ENCODE measurements around the gene YPEL4.

DNA sequence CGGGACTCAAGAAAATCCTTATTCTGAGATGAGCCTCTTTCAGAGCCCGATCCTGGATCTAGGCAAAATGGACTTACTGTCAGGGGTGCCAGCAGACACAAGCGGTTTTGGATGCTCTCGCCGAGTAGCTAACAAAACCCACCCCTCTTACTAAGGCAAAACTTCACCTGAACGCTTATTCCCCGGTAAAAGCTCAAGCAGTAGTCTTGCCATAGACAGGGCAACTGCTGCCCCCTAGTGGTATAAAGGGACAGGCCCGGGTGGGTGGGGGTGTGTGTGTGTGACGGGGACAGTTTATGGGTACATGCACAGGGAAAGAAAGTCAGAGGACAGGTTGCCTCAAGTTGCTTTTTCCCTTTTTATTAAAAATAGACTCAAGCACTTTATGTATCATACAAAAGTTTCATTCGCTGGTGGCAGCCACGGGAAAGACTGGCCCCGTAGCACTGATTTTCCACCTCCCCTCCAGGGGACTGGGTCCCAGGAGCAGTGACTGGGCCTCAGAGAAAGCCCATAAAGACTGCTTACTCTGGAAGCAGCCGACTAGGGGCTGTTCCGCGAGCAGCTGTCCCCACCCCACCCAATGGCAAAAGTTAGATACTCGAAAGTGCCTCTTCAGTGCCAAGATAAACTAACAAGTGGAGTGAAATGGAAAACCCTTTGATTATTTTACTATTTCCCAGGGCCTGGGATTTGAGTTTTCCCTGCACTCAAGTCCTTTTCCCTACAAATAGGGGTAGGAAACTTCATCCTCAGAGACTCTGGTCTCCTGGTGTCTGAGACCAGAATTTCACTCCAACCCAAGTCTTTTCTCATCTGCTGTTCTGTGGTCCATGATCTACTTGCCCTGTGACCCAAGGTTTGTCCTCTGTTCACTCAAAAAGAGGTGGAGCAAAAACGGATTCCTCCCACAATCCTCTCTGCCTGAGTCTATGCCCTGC lies 4.7 kb downstream of the YPEL4 start:
- TF ChIP-seq ZNF274 (IDR thresholded peaks at IDR 0.05; ENCODE audit: low read depth, low read length): no peak
- TF ChIP-seq SUZ12 (IDR thresholded peaks at IDR 0.05; ENCODE audit: extremely low read depth, insufficient read depth, insufficient read length): no peak
- no peak for TF ChIP-seq YY1 (IDR thresholded peaks at IDR 0.05; ENCODE audit: insufficient read depth, insufficient read length)
